ENCODE measurements around the gene HEATR5A. TPM values are rescaled to one million over a fixed set of nuclear protein-coding genes. Genes with fewer than 3 reads are reported as not detected.
"Not testable (repeated sequence)": the region's sequence is repeated elsewhere in the genome, so short reads cannot be mapped to it uniquely, and the experiment has no call there.

Gene HEATR5A
- total RNA-seq, 2 experiments from 2014 or later: 8.5 to 9.4 TPM

DNA sequence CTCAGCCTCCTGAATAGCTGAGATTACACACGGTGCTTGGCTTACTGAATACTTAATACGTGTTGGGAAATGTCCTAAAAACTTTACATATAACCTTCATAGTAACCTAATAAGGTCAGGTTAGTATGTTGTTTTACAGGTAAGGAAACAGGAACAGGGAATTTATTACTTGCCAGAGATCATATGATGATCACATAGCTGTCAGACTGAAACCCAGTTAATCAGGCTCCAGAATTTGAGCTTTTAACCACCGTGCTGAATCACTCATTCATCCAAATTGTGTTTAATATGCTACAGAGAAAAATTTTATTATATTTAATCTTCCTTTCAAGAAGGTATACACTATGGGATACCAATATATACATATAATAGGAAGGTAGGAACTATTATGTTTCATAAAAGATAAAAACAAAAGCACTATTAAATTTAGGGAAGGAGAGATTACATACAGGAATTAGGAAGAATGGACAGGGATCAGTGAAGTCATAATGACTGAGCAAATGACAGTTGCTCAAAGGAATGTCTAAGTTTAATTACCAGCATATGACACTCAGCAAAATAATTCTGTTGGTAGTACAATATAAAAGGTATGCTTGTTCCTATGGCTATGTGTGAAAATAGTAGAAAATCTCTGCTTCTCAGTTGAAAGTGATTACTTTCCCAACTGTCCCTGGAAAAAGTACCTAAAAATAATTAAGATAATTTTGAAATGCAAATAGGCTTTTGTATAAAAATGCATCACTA lies 59.3 kb downstream of the HEATR5A start:
- Mint-ChIP-seq H3K4me1 (no peaks in the 10 kb centered on the region), H3K9me3 (ENCODE audit: low read depth) (no peaks in the 10 kb centered on the region), H3K36me3 (ENCODE audit: low read depth) (peaks cover 2% of the 10 kb centered on the region), H3K27ac (no peak overlapping the region), H3K4me3 (no peak overlapping the region), H3K27me3 (no peaks in the 10 kb centered on the region)
- DNase-seq (no peak), ATAC-seq (no peak)
- CTCF ChIA-PET: interaction anchor here (0.6 to 1.1 kb wide), 4 partner anchors 59 to 297 kb away, joined by 3 read pairs; partner anchors contain the start of gene HEATR5A
- POLR2A ChIA-PET: no interaction called here
- intact Hi-C loops (cut with DNase I, micrococcal nuclease): no loop called here

DNA sequence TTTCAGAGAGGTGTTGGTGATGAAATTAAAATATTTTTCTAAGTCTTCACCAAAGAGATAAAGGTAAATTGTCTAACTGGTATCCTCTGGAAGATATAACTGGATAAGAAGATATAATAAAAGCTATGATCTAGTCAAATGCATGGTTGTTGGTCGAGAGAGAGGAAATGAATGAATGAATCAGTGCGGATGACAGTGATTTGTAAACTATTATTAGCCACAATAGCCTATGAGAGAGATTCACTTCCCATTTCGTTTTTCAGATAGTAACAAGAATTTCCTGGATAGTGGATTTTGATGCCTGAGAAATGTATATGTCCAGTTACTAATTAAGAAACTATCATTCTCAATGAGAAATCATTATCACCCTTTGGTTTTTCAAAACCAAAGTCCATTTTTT lies 63.1 kb downstream of the HEATR5A start:
- no peaks in the 10 kb centered on the region for H3K36me3 Mint-ChIP-seq (ENCODE audit: low read depth)
- POLR2A ChIA-PET: no interaction called here
- no peaks in the 10 kb centered on the region for H3K27me3 Mint-ChIP-seq
- DNase-seq: no peak
- H3K4me1 Mint-ChIP-seq: no peaks in the 10 kb centered on the region
- H3K27ac Mint-ChIP-seq: no peak overlapping the region
- intact Hi-C loops (cut with DNase I, micrococcal nuclease): loop anchor here (2.0 to 10.0 kb wide), 6 partner anchors 86 to 700 kb away; partner anchors contain the start of gene HECTD1 (in 1 of the 2)
- H3K9me3 Mint-ChIP-seq (ENCODE audit: low read depth): no peaks in the 10 kb centered on the region
- ATAC-seq: no peak
- no peak overlapping the region for H3K4me3 Mint-ChIP-seq
- CTCF ChIA-PET: interaction anchor here (0.6 to 0.8 kb wide), 2 partner anchors 13 to 380 kb away, joined by 3 read pairs; no protein-coding TSS in a partner anchor

DNA sequence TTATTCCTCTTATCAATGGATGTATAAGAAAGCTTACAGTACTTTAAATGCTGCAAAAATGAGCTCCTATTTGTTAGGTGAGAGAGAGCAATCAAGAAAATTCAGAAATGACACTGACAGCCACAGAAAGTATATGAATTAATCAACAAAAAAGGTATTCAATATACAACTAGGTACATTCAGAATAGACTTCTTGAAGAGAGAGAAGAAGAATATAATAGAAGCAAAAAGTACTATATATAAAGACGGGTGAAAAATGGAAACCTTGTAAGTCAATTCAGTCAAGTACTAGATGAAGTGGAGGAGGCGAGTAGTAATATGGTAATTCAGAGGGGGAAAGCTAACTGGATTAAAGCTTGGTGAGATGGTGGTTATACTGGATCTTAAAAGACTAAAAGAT lies 74.3 kb downstream of the HEATR5A start:
- peak; percentile 19 for ATAC-seq
- POLR2A ChIA-PET: no interaction called here
- Mint-ChIP-seq H3K27me3 (no peaks in the 10 kb centered on the region), H3K27ac (no peak overlapping the region), H3K4me3 (no peak overlapping the region), H3K9me3 (ENCODE audit: low read depth) (no peaks in the 10 kb centered on the region), H3K4me1 (no peaks in the 10 kb centered on the region), H3K36me3 (ENCODE audit: low read depth) (peaks cover 2% of the 10 kb centered on the region)
- CTCF ChIA-PET: interaction anchor here (0.6 to 1.6 kb wide), 4 partner anchors 9 to 128 kb away, joined by 3 to 4 read pairs (median 4); no protein-coding TSS in a partner anchor
- DNase-seq: no peak
- intact Hi-C loops (cut with DNase I, micrococcal nuclease): no loop called here

DNA sequence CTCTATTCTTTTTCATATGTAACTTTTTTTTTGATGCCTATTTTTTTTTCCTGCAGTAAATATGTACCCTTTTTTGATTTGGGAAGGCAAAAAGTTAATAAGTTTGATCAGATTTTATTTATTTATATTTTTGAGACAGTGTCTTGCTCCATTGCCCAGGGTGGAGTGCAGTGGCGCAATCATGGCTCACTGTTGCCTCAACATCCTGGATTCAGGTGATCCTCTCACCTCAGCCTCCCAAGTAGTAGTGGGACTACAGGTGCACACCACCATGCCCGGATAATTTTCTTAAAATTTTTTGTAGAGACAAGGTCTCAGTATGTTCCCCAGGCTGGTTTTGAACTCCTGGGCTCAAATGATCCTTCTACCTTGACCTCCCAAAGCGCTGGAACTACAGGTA lies 79.1 kb downstream of the HEATR5A start:
- no peak for DNase-seq
- no peaks in the 10 kb centered on the region for H3K9me3 Mint-ChIP-seq (ENCODE audit: low read depth)
- no peak for ATAC-seq
- H3K27me3 Mint-ChIP-seq: no peaks in the 10 kb centered on the region
- H3K4me3 Mint-ChIP-seq: no peak overlapping the region
- peaks cover 3% of the 10 kb centered on the region for H3K36me3 Mint-ChIP-seq (ENCODE audit: low read depth)
- CTCF ChIA-PET: interaction anchor here (0.6 to 1.0 kb wide), 2 partner anchors 15 to 109 kb away, joined by 3 to 4 read pairs; no protein-coding TSS in a partner anchor
- intact Hi-C loops (cut with DNase I, micrococcal nuclease): no loop called here
- POLR2A ChIA-PET: no interaction called here
- no peak overlapping the region for H3K27ac Mint-ChIP-seq
- H3K4me1 Mint-ChIP-seq: no peaks in the 10 kb centered on the region

DNA sequence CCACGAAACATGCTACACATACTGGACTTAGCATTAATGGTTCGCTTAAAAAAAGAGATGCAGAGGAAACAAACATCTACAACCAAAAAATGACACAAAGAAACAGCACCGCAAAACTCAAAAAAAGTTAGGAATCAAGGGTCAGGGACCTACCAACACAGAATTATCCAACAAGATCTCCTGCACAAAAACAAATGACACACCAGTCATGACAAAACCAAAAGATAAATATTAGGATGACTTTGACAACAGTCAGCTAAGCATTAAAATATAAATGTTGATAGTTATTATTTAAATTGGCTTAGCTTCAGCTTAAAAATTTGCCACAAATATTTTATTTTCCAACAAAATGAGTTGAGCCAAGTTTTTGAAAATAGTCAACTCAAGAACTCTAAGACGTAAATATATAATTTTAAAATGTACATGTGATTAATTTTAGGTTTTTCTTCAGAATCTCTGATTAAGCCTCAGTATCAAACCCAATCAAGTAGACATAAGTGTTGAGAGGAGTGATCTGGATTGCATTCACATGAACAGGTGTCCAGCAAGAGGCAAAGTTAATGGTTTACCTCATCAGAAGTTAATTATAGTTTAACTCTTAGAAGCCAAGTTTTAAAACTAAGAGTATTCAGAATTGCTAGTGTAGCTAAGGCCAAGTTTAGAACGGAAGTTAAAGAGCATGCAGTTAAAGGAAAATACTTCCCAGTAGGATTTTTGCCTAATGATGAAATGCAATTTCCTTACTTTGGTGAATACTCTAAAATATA lies 79.9 kb downstream of the HEATR5A start:
- no peak for DNase-seq
- no peak for ATAC-seq
- Mint-ChIP-seq H3K27me3 (no peaks in the 10 kb centered on the region), H3K4me1 (no peaks in the 10 kb centered on the region), H3K9me3 (ENCODE audit: low read depth) (no peaks in the 10 kb centered on the region), H3K36me3 (ENCODE audit: low read depth) (peaks cover 2% of the 10 kb centered on the region), H3K4me3 (no peak overlapping the region), H3K27ac (no peak overlapping the region)
- ChIA-PET POLR2A (no interaction called here), CTCF (interaction anchor here (1.0 to 1.6 kb wide), 2 partner anchors 9 to 16 kb away, joined by 3 to 4 read pairs; no protein-coding TSS in a partner anchor)
- intact Hi-C loops (cut with DNase I, micrococcal nuclease): no loop called here

DNA sequence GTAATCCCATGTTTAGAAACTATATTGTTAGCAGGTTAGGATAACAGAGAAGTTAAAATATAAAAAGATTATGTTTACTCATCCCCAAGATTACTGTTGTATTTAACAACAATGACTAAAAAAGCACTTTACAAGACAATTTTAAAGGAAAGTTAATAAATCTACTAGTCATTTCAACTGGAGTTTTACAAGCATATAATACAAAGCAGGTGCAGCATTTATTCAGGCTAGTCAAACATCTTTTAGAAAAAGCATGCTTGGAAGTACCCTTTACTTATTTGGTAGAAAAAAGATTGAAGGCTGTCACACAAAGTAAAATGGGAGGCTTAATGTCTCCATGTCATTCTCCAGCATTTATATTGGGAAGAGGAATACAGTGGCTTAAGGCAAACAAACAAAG lies 80.6 kb downstream of the HEATR5A start:
- POLR2A ChIA-PET: no interaction called here
- Mint-ChIP-seq H3K4me3 (no peak overlapping the region), H3K36me3 (ENCODE audit: low read depth) (peaks cover 2% of the 10 kb centered on the region), H3K27me3 (no peaks in the 10 kb centered on the region), H3K27ac (no peak overlapping the region), H3K9me3 (ENCODE audit: low read depth) (no peaks in the 10 kb centered on the region), H3K4me1 (no peaks in the 10 kb centered on the region)
- CTCF ChIA-PET: interaction anchor here (1.6 kb wide), 1 partner anchor 9 kb away, joined by 3 read pairs; no protein-coding TSS in a partner anchor
- ATAC-seq (no peak), DNase-seq (no peak)
- intact Hi-C loops (cut with DNase I, micrococcal nuclease): no loop called here

DNA sequence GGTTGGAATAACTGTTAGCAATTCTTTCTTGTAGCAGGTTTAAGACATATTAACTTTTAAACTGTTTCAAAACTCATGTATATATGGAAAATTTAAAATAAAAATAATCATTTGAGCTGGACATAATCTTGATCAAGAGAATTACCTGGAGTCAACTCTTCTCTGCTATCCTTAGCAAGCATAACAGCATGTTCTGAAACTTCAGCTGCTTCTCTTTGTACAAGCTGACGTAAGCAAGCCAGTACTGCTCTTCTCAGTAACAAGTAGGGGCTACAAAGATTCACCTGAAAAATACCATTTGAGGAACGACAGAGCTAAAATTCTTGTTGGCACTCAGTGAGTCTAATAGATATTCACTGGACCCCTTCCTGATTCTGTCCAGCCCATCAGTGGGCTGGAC lies 83.0 kb downstream of the HEATR5A start:
- H3K27ac Mint-ChIP-seq: no peak overlapping the region
- no peaks in the 10 kb centered on the region for H3K27me3 Mint-ChIP-seq
- H3K4me1 Mint-ChIP-seq: no peaks in the 10 kb centered on the region
- ATAC-seq (no peak), DNase-seq (no peak)
- ChIA-PET POLR2A (no interaction called here), CTCF (no interaction called here)
- intact Hi-C loops (cut with DNase I, micrococcal nuclease): no loop called here
- H3K36me3 Mint-ChIP-seq (ENCODE audit: low read depth): peaks cover 7% of the 10 kb centered on the region
- no peaks in the 10 kb centered on the region for H3K9me3 Mint-ChIP-seq (ENCODE audit: low read depth)
- H3K4me3 Mint-ChIP-seq: no peak overlapping the region

DNA sequence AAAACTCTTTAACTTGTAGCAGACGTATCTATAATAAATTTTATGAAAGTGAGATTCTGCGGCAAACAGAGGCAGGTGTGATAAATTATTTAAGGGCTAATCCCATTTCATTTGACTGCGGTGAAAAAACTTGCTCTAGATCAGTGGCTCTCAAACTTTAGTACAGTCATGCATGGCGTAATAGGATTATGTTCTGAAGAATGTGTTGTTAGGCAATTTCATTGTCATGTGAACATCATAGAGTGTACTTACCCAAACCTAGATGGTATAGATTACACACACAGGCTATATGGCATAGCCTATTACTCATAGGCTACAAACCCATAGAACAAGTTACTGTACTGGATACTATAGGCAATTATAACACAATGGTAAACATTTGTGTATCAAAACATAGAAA lies 83.7 kb downstream of the HEATR5A start:
- DNase-seq: no peak
- no peaks in the 10 kb centered on the region for H3K27me3 Mint-ChIP-seq
- ATAC-seq: no peak
- no peaks in the 10 kb centered on the region for H3K4me1 Mint-ChIP-seq
- no peak overlapping the region for H3K4me3 Mint-ChIP-seq
- peaks cover 2% of the 10 kb centered on the region for H3K9me3 Mint-ChIP-seq (ENCODE audit: low read depth)
- intact Hi-C loops (cut with DNase I, micrococcal nuclease): no loop called here
- no peak overlapping the region for H3K27ac Mint-ChIP-seq
- POLR2A ChIA-PET: no interaction called here
- CTCF ChIA-PET: interaction anchor here (0.6 kb wide), 1 partner anchor 43 kb away, joined by 3 read pairs; no protein-coding TSS in a partner anchor
- H3K36me3 Mint-ChIP-seq (ENCODE audit: low read depth): peaks cover 13% of the 10 kb centered on the region

DNA sequence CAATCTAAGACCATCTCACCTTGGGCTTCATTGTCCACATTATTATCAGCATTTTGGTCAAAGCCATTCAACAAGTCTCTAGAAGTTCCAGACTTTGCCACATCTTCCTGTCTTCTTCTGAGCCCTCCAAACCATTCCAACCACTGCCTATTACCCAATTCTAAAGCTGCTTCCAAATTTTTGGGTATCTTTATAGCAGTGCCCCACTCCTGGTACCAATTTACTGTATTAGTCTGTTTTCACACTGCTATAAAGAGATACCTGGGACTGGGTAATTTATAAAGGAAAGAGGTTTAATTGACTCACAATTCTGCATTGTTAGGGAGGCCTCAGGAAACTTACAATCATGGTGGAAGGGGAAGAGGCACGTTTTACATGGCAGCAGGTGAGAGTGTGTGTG lies 89.0 kb downstream of the HEATR5A start:
- intact Hi-C loops (cut with DNase I, micrococcal nuclease); ATAC-seq: not testable (repeated sequence)

DNA sequence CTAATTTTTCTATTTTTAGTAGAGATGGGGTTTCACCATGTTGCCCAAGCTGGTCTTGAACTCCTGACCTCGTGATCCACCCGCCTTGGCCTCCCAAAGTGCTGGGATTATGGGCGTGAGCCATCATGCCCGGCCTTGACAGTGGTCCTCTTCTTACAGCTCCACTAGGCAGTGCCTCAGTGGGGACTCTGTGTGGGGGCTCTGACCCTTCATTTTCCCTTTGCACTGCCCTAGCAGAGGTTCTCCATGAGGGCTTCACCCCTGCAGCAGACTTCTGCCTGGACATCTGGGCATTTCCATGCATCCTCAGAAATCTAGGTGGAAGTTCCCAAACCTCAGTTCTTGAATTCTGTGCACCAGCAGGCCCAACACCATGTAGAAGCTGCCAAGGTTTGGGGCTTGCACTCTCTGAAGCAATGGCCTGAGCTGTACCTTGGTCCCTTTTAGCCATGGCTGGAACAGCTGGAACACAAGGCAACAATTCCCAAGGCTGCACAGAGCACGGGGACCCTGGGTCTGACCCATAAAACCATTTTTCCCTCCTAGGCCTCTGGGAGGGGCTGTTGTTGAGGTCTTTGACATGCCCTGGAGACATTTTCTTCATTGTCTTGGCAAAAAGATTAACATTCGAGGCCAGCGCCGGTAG lies 90.4 kb downstream of the HEATR5A start:
- H3K27me3 Mint-ChIP-seq; H3K4me1 Mint-ChIP-seq; H3K4me3 Mint-ChIP-seq; H3K27ac Mint-ChIP-seq; DNase-seq; POLR2A ChIA-PET; intact Hi-C loops (cut with DNase I, micrococcal nuclease); ATAC-seq; H3K9me3 Mint-ChIP-seq (ENCODE audit: low read depth): not testable (repeated sequence)
- H3K36me3 Mint-ChIP-seq (ENCODE audit: low read depth): peaks cover 23% of the 10 kb centered on the region
- CTCF ChIA-PET: interaction anchor here (0.6 to 1.1 kb wide), 3 partner anchors 13 to 692 kb away, joined by 3 to 5 read pairs (median 3); no protein-coding TSS in a partner anchor

More for the DNA sequence above, 89.0 kb downstream of the HEATR5A start:
- H3K9me3 Mint-ChIP-seq (ENCODE audit: low read depth); DNase-seq; CTCF ChIA-PET; H3K4me1 Mint-ChIP-seq; H3K27ac Mint-ChIP-seq; H3K27me3 Mint-ChIP-seq; POLR2A ChIA-PET; H3K4me3 Mint-ChIP-seq: not testable (repeated sequence)
- peaks cover 23% of the 10 kb centered on the region for H3K36me3 Mint-ChIP-seq (ENCODE audit: low read depth)

DNA sequence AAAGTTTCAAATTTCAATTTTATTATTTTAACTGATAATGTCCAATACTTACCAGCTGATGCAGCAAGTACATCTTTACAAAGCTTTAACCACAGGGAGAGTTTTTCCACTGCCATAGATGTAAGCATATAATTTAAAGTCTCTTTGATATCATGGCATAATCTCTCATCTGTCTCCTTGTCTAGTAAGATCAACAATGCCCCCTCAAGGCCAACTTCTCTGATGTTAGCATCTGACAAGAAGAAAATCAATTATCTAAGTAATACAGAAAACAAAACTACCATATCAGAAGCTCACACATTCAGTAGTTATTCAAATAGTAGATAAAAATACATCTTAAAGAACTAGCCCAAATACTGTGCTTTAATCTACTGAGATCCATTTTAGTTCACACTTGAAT lies 94.2 kb downstream of the HEATR5A start:
- peaks cover 1% of the 10 kb centered on the region for H3K9me3 Mint-ChIP-seq (ENCODE audit: low read depth)
- ChIA-PET POLR2A (interaction anchor here (0.6 kb wide), 2 partner anchors 118 to 355 kb away, joined by 3 read pairs; no protein-coding TSS in a partner anchor), CTCF (interaction anchor here (0.6 kb wide), 1 partner anchor 403 kb away, joined by 3 read pairs; no protein-coding TSS in a partner anchor)
- no peak overlapping the region for H3K4me3 Mint-ChIP-seq
- no peaks in the 10 kb centered on the region for H3K27me3 Mint-ChIP-seq
- no peaks in the 10 kb centered on the region for H3K4me1 Mint-ChIP-seq
- H3K36me3 Mint-ChIP-seq (ENCODE audit: low read depth): peaks cover 6% of the 10 kb centered on the region
- DNase-seq (peak; percentile 11), ATAC-seq (no peak)
- no peak overlapping the region for H3K27ac Mint-ChIP-seq
- intact Hi-C loops (cut with DNase I, micrococcal nuclease): no loop called here
